Measurements from ENCODE around the gene GPR171.

GPR171 gene

GRCh38 chr3:151227266-151227806 is 24.3 kb upstream of the GPR171 start:
- H3K4me3 ChIP-seq (ENCODE audit: low read length), result no peak overlapping the region
- H3K4me2 ChIP-seq (ENCODE audit: low read length), result peak overlapping the region; percentile 37
- H3K27me3 ChIP-seq (ENCODE audit: control insufficient read depth, insufficient read depth, low read length), result no peaks in the 10 kb centered on the region
- H3K36me3 ChIP-seq (ENCODE audit: insufficient read depth, low read length), result no peaks in the 10 kb centered on the region
- peaks cover 28% of the 10 kb centered on the region for H3K4me1 ChIP-seq (ENCODE audit: control insufficient read depth, insufficient read depth, low read length)
- H3K9me3 ChIP-seq (replicated peaks; ENCODE audit: low read length), result no peaks in the 10 kb centered on the region
- H3K9ac ChIP-seq (ENCODE audit: low read depth, low read length), result no peak overlapping the region

- Histone ChIP-seq H3K4me2 (ENCODE audit: low read length) (peak overlapping the region; percentile 8), H3K4me3 (ENCODE audit: low read length) (no peak overlapping the region), H3K9me3 (replicated peaks; ENCODE audit: low read length) (no peaks in the 10 kb centered on the region), H3K4me1 (ENCODE audit: control insufficient read depth, insufficient read depth, low read length) (peaks cover 28% of the 10 kb centered on the region), H3K9ac (ENCODE audit: low read depth, low read length) (no peak overlapping the region), H3K36me3 (ENCODE audit: insufficient read depth, low read length) (no peaks in the 10 kb centered on the region), H3K27me3 (ENCODE audit: control insufficient read depth, insufficient read depth, low read length) (no peaks in the 10 kb centered on the region)
These were observed 23.8 kb upstream of the GPR171 start for GRCh38 chr3:151226825-151227224.

DNA sequence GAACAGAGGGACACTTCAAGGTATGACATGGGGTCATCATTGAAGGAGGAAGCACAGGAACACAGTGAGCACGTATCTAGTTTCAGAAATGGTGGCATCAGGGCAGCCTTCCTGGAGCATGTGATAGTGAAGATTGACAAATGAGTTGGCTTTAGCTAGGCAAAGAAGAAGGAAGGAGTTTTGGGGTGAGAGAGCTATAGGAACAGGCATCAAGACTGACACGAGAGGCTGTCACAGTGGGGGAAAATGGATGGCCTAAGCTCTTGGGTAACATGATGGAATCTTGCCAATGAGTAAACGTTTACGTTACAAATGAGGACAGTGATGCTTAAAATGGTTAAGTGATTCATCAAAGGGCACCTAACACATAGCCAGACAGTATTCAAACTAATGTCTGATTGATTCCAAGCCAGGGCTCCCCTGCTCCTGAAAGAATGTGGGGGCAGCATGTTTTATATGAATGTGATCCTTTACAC is 23.1 kb upstream of the GPR171 start:
- H3K4me2 ChIP-seq (ENCODE audit: low read length), result peak overlapping the region; percentile 8
- no peaks in the 10 kb centered on the region for H3K27me3 ChIP-seq (ENCODE audit: control insufficient read depth, insufficient read depth, low read length)
- H3K9ac ChIP-seq (ENCODE audit: low read depth, low read length), result no peak overlapping the region
- H3K4me1 ChIP-seq (ENCODE audit: control insufficient read depth, insufficient read depth, low read length), result peaks cover 28% of the 10 kb centered on the region
- H3K9me3 ChIP-seq (replicated peaks; ENCODE audit: low read length), result no peaks in the 10 kb centered on the region
- no peak overlapping the region for H3K4me3 ChIP-seq (ENCODE audit: low read length)
- no peaks in the 10 kb centered on the region for H3K36me3 ChIP-seq (ENCODE audit: insufficient read depth, low read length)

DNA sequence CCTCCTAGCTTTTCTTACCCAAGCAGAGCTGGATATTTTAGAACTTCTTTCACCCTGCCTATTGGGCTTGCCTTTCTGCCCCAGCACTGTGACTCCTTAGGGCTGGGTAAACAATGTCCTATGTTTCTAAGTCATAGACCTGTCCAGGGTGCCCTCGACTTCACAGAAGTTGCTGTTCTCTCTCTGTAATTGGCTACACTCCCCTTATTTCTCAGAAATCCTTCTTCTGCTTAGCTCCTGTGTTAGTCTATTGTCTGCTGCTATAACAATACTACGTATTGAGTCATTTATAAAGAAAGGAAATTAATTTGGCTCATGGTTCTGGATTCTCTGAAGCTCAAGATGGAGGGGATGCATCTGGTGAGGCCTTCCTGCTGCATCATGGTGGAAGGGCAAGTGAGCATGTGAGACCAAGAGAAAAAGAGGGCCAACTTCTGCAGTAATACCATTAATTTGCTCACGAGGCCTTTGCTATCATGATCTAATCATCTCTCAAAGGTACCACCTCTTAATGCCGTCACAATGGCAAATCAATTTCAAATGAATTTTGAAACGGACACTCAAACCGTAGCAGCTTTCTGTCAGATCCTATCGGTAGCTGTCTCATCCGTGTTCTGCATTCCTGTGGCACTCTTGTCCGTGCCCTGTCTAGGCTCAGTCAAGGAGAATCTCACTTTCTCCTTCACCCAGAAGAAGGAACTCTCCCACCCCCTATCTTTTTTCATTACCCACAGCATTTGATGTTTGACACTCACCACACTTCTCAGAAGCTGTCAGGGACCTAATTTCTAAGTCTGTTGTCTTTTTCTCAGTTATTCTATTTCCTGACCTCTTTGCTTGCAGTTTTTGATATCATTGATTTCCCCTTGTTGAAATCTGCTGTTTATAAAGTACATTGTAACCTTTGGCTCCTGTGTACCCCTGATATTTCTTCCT is 22.3 kb upstream of the GPR171 start:
- H3K9ac ChIP-seq (ENCODE audit: low read depth, low read length), result no peak overlapping the region
- no peak overlapping the region for H3K4me2 ChIP-seq (ENCODE audit: low read length)
- H3K4me1 ChIP-seq (ENCODE audit: control insufficient read depth, insufficient read depth, low read length), result peaks cover 28% of the 10 kb centered on the region
- no peak overlapping the region for H3K4me3 ChIP-seq (ENCODE audit: low read length)
- no peaks in the 10 kb centered on the region for H3K36me3 ChIP-seq (ENCODE audit: insufficient read depth, low read length)
- no peaks in the 10 kb centered on the region for H3K27me3 ChIP-seq (ENCODE audit: control insufficient read depth, insufficient read depth, low read length)
- no peaks in the 10 kb centered on the region for H3K9me3 ChIP-seq (replicated peaks; ENCODE audit: low read length)

DNA sequence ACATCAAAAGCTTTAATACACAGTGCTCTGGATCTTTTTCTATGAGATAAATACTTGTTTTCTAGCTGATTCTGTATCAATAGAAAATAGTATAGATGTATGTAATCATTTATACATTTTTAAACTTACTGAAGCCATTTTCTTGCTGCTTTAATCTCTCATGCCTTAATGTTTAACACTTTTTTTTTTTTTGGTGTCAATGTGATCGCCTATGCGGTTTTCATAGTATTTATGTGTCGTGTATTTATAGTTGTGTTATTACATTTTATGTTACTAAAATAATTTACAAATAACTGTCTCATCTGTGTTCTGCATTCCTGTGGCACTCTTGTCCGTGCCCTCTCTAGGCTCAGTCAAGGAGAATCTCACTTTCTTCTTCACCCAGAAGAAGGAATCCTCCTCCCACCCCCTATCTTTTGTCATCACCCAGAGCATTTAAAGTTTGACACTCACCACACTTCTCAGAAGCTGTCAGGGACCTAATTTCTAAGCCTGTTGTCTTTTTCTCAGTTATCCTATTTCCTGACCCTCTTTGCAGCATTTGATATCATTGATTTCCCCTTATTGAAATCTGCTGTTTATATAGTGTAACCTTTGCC is 21.4 kb upstream of the GPR171 start:
- no peaks in the 10 kb centered on the region for H3K36me3 ChIP-seq (ENCODE audit: insufficient read depth, low read length)
- no peak overlapping the region for H3K4me2 ChIP-seq (ENCODE audit: low read length)
- H3K9ac ChIP-seq (ENCODE audit: low read depth, low read length), result no peak overlapping the region
- H3K4me3 ChIP-seq (ENCODE audit: low read length), result no peak overlapping the region
- H3K9me3 ChIP-seq (replicated peaks; ENCODE audit: low read length), result no peaks in the 10 kb centered on the region
- peaks cover 28% of the 10 kb centered on the region for H3K4me1 ChIP-seq (ENCODE audit: control insufficient read depth, insufficient read depth, low read length)
- H3K27me3 ChIP-seq (ENCODE audit: control insufficient read depth, insufficient read depth, low read length), result no peaks in the 10 kb centered on the region

DNA sequence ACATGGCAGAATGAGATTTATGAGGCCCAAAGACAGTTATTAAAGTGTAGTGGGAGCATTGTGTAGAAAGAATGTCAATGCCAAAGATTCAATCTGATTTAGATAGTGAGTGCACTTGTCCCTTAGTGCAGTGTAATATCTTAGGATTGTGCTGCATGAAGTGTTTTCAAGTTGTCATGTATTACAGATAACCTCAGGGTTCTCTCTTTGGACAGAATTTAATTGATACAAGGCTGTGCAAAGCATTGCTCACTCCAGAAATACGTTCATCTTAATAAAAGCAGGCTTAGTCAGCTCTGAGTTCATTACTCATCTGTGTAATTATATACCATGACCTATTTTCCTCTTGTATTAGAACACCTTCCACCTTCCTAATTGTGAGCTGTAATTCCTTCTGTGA is 16.0 kb upstream of the GPR171 start:
- H3K9ac ChIP-seq (ENCODE audit: low read depth, low read length), result no peak overlapping the region

GRCh38 chr3:151218136-151218535 is 15.1 kb upstream of the GPR171 start:
- H3K27me3 ChIP-seq (ENCODE audit: control insufficient read depth, insufficient read depth, low read length), result no peaks in the 10 kb centered on the region
- no peak overlapping the region for H3K9ac ChIP-seq (ENCODE audit: low read depth, low read length)

More for the DNA sequence above, 16.0 kb upstream of the GPR171 start:
- no peaks in the 10 kb centered on the region for H3K9me3 ChIP-seq (replicated peaks; ENCODE audit: low read length)
- no peak overlapping the region for H3K4me2 ChIP-seq (ENCODE audit: low read length)
- H3K36me3 ChIP-seq (ENCODE audit: insufficient read depth, low read length), result no peaks in the 10 kb centered on the region
- H3K4me3 ChIP-seq (ENCODE audit: low read length), result no peak overlapping the region
- peaks cover 7% of the 10 kb centered on the region for H3K4me1 ChIP-seq (ENCODE audit: control insufficient read depth, insufficient read depth, low read length)
- no peaks in the 10 kb centered on the region for H3K27me3 ChIP-seq (ENCODE audit: control insufficient read depth, insufficient read depth, low read length)

DNA sequence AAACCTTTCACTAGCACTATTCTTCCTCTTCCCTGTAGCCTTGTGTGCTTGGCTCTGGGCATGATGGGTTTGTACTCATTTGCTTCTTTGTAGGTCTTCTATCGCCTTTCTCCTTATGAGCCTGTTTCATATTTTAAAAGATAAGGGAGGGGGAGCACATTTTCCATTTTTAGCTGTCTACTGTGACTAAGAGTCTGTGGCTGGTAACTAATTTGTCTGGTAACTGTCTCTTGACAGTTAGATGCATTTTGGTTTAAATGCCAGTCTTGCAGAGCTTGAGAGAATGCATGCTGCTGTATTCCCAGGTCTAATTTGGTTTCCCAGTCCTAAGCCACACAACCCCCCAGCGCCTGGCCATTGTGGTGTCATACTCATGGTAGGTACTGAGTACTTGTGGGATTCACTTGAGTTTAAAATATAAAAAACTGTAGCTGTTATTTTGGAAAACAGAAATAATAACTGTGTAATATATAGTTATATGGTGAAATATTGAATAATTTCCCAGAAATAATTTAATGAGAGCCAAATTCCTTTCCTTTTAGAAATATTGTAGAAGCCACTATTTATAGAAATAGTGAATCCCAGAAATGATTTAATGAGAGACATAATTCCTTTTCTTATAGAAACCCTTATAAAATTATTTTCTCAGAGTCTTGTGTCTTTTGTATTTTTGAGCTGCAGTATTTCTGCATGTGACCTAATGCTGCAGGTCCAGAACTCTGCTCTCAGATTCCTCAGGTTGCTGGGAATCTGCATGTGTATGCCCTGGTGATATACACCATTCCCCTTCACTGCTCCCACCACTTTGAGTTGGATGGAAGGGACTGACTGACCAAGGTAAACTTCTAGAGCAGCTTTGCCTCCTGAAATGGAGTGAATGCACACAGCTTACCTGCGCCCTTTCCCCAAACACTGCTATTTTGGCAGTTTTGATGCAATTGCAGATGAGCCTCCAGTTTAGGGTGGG is 13.9 kb upstream of the GPR171 start:
- H3K4me3 ChIP-seq (ENCODE audit: low read length), result no peak overlapping the region
- no peaks in the 10 kb centered on the region for H3K36me3 ChIP-seq (ENCODE audit: insufficient read depth, low read length)
- no peak overlapping the region for H3K4me2 ChIP-seq (ENCODE audit: low read length)
- no peak overlapping the region for H3K9ac ChIP-seq (ENCODE audit: low read depth, low read length)
- no peaks in the 10 kb centered on the region for H3K9me3 ChIP-seq (replicated peaks; ENCODE audit: low read length)
- H3K27me3 ChIP-seq (ENCODE audit: control insufficient read depth, insufficient read depth, low read length), result no peaks in the 10 kb centered on the region
- H3K4me1 ChIP-seq (ENCODE audit: control insufficient read depth, insufficient read depth, low read length), result peaks cover 7% of the 10 kb centered on the region

More at GRCh38 chr3:151218136-151218535, 15.1 kb upstream of the GPR171 start:
- no peaks in the 10 kb centered on the region for H3K9me3 ChIP-seq (replicated peaks; ENCODE audit: low read length)
- peaks cover 7% of the 10 kb centered on the region for H3K4me1 ChIP-seq (ENCODE audit: control insufficient read depth, insufficient read depth, low read length)
- H3K36me3 ChIP-seq (ENCODE audit: insufficient read depth, low read length), result no peaks in the 10 kb centered on the region
- H3K4me3 ChIP-seq (ENCODE audit: low read length), result no peak overlapping the region
- no peak overlapping the region for H3K4me2 ChIP-seq (ENCODE audit: low read length)

DNA sequence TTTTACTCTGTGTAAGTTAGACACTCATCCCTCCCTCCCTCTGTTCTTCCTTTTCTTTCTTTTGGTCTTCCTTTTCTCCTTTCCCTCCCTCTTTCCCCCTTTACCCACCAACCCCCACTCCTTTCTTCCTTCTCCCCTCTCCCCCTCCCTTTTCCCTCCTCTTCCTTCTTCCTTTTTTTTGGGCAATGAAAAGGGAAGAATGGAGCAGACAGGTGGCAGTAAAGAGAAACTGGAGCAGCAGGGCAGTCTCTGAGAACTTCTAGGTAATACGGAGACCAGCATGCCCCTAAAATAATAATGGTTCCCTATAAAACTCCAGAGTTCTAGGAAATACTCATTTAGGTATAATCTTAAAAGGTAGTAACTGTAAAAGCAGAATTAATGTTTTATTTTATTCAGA is 11.4 kb upstream of the GPR171 start:
- Histone ChIP-seq H3K4me1 (ENCODE audit: control insufficient read depth, insufficient read depth, low read length) (peaks cover 7% of the 10 kb centered on the region), H3K9ac (ENCODE audit: low read depth, low read length) (no peak overlapping the region), H3K36me3 (ENCODE audit: insufficient read depth, low read length) (no peaks in the 10 kb centered on the region)

DNA sequence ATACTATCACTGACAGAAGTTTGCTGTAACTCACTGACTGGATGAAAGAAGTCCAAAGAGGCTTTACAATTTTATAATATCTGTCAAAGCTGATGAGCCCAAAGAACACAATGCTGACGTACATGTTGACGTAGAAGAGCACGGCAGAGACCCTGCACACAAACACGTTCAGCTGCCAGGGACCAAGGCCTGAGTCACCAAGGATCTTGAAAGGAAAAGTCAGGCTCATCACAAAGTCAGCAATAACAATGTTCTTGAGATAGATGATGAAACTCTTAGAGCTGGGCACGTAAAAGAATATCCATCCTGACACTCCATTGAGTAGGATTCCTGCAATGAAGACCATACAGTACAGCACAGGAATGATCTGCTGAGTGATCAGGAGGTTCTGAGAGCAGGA is 10.9 kb upstream of the GPR171 start:
- H3K4me2 ChIP-seq (ENCODE audit: low read length), result no peak overlapping the region
- no peaks in the 10 kb centered on the region for H3K27me3 ChIP-seq (ENCODE audit: control insufficient read depth, insufficient read depth, low read length)
- H3K4me1 ChIP-seq (ENCODE audit: control insufficient read depth, insufficient read depth, low read length), result peaks cover 4% of the 10 kb centered on the region
- no peaks in the 10 kb centered on the region for H3K36me3 ChIP-seq (ENCODE audit: insufficient read depth, low read length)
- no peaks in the 10 kb centered on the region for H3K9me3 ChIP-seq (replicated peaks; ENCODE audit: low read length)
- H3K9ac ChIP-seq (ENCODE audit: low read depth, low read length), result no peak overlapping the region
- H3K4me3 ChIP-seq (ENCODE audit: low read length), result no peak overlapping the region

More for the DNA sequence above, 11.4 kb upstream of the GPR171 start:
- H3K9me3 ChIP-seq (replicated peaks; ENCODE audit: low read length), result no peaks in the 10 kb centered on the region
- H3K4me3 ChIP-seq (ENCODE audit: low read length), result no peak overlapping the region
- no peaks in the 10 kb centered on the region for H3K27me3 ChIP-seq (ENCODE audit: control insufficient read depth, insufficient read depth, low read length)
- no peak overlapping the region for H3K4me2 ChIP-seq (ENCODE audit: low read length)

DNA sequence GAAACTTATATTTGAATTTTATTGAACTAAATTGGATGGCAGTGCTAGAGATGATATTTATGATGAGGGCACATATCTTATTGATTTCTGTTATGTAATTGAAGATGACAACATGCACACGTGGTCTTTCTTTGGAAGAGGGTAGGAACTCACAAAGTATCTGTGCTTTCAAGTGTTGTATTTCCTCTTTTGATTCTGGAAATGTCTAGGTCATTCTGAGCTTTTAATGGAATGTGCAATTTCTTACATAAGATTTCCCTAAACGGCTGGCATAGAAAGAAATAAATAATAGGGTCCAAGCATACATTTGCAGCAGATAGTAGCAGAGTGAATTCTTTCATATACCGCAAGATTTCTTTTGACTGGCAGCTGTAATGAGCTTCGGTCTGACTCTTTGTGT is 10.1 kb upstream of the GPR171 start:
- Histone ChIP-seq H3K4me1 (ENCODE audit: control insufficient read depth, insufficient read depth, low read length) (peaks cover 3% of the 10 kb centered on the region), H3K9ac (ENCODE audit: low read depth, low read length) (no peak overlapping the region), H3K27me3 (ENCODE audit: control insufficient read depth, insufficient read depth, low read length) (no peaks in the 10 kb centered on the region), H3K4me3 (ENCODE audit: low read length) (no peak overlapping the region), H3K9me3 (replicated peaks; ENCODE audit: low read length) (no peaks in the 10 kb centered on the region), H3K36me3 (ENCODE audit: insufficient read depth, low read length) (no peaks in the 10 kb centered on the region), H3K4me2 (ENCODE audit: low read length) (no peak overlapping the region)
